ENCODE data around the gene SPRR2D.
"Not testable (repeated sequence)": the region's sequence is repeated elsewhere in the genome, so short reads cannot be mapped to it uniquely, and the experiment has no call there.

Gene SPRR2D

GRCh38 chr1:153040950-153041631, at the start of gene SPRR2D:
TSS of gene SPRR2D (minus strand) at chr1:153041120. CDS start at chr1:153040346, 774 bp downstream.
- no peak for DNase-seq

- no peak for DNase-seq
These were observed 46.7 kb upstream of the SPRR2D start for GRCh38 chr1:153087652-153088051.

- DNase-seq, result no peak
These were observed 40.8 kb upstream of the SPRR2D start for GRCh38 chr1:153081736-153082135.

DNA sequence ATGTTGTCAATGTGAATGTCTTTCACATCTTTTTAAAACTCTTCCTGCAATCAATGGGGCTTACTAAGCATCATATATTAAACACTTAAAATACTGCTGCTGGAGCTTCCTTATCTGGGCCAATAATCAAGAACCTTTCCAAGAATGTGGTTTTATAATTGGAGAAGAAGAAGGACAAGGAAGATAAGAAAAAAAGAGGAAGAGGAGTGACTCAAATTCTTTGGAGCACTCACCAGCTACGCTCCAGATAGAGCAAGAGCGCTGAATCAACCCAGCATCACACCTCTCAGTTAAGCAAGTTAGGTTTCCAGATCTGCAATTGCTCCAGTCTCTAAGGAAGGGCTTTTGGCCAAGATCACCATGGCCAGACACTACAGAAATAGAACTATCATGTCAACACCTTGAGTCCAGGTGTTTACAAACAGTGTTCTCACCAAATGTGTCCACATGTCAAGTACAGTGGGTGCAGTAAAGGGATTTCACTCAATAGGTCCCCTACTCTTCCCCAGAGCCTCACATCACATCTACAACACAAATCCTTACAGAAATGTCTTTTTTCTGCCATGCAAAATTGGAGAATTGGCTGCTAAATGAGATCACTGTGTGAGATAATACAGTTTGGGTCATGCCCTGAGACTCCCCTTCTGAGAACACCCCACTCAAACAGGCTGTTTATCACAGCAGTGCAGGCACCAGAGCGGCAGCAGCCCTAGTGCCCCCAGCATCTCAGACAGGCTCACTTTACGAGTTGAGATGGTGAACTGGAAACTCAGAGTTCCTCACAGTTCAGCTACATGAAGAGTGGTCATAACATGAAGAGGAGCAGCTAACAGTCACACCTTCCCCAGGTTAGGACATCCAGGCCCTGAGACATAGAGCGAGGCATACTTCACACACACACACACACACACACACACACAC, 32.1 kb upstream of the SPRR2D start:
- no peak for DNase-seq

GRCh38 chr1:153071511-153071910, 30.6 kb upstream of the SPRR2D start, which contains the start of gene SPRR2B:
TSS of gene SPRR2B (minus strand) at chr1:153071611. CDS start at chr1:153070839, 772 bp downstream.
- DNase-seq, result no peak

DNA sequence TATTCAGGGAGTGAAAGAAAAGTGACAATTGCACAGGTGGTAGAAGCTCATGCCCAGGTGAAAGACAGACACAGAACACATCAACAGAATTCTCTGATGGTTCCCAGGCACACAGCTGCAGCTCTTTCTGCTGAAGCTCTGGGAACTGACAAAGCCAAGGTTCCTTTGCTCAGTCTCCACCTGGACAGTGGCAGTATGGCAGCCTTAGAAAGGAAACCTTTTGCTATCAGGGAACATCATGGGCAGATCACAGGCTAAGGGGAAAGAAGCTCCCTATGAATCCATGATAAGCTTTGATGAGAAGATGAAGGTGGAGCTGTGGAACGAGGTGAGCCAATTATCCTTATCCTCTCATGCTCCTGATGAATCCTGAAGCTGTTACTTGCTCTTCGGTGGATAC, 29.3 kb upstream of the SPRR2D start:
- DNase-seq, result no peak

DNA sequence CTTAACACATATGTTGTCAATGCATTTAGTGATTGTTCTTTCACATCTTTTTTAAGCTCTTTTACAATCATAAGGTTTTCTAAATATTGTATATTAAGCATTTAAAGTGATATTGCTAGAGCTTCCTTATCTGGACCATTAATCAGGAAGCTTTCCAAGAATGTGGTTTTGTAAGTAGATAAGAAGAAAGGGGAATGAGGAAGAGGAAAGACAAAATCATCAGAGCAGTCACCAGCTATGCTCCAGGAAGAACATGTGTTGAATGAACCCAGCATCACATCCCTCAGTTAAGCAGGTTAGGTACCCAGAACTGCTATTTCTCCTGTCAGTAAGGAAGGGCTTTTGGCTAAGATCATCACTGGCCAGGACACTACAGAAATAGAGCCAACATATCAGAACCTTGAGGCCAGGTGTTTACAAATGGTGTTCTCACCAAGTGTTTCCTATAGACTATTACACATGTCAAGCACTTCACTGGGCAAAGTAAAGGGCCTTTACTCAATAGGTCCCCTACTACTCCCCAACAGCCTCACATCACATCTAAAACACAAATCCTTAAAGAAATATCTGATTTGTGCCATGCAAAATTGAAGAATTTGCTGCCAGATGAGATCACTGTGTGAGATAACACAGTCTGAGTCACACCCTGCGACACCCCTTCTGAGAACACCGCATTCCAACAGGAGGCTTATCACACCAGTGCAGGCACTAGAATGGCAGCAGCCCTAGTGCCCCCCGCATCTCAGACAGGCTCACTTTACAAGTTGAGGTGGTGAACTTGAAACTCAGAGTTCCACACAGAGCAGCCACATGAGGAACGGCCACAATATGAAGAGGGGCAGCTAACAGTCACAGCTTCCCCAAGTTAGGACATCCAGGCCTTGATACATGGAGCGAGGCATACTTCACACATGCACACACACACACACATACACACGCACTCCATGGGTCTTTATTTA, 18.2 kb upstream of the SPRR2D start:
- DNase-seq, result no peak

DNA sequence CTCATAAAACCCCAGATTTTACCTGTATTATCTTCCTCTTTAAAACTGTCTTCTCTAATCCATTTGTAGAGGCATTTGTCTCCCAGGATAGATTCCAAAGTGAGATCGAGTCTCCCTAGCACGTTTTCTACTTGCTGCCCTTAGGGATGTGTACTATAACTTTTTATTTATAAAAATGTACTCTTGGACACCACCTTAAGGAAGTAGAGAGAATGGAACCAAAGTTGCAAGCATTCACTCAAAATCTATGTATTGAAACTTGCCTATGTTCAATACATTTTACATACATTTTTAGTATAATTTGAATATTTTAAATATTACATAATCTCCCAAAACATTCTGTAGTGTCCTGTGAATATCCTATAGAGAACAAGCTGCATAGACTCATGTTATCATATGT, 17.2 kb upstream of the SPRR2D start:
- no peak for DNase-seq

DNA sequence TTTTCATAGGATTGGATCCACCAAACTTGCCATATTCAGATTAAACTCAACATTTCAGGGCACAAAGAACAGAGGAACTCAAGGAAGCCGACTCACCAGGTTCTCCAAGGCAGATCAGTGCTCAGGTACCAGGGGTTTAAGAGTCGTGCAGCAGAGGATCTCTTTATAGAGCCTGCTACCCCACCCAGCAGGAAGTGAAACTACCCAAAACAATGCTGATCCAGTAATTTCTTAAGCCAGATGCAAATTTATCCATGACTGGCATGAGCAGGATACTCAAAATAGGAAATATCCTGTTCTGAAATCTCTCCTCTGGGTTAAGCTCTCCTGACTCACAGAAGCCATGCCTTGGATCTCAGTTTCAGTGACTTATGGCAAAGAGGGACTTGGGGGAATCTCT, 16.5 kb upstream of the SPRR2D start, which contains the start of gene SPRR2A:
TSS of gene SPRR2A (minus strand) at position 138 of the 400 bp plus-strand sequence. CDS start 777 bp downstream, outside the sequence.
- DNase-seq, result peak; percentile 26

- DNase-seq, result not testable (repeated sequence)
These were observed 15.2 kb upstream of the SPRR2D start for GRCh38 chr1:153056111-153056510.

- no peak for DNase-seq
These were observed 8.3 kb upstream of the SPRR2D start for GRCh38 chr1:153049211-153049610.

GRCh38 chr1:153035211-153035610, 5.7 kb downstream of the SPRR2D start:
- no peak for DNase-seq

GRCh38 chr1:153032677-153033308, 8.1 kb downstream of the SPRR2D start:
- DNase-seq, result peak; percentile 12

GRCh38 chr1:153032073-153032472, 8.8 kb downstream of the SPRR2D start:
- DNase-seq, result no peak

GRCh38 chr1:153030895-153031294, 10.0 kb downstream of the SPRR2D start, which contains the start of gene SPRR1B:
TSS of gene SPRR1B (plus strand) at chr1:153031203. CDS start at chr1:153032346, 1,143 bp downstream.
- no peak for DNase-seq

DNA sequence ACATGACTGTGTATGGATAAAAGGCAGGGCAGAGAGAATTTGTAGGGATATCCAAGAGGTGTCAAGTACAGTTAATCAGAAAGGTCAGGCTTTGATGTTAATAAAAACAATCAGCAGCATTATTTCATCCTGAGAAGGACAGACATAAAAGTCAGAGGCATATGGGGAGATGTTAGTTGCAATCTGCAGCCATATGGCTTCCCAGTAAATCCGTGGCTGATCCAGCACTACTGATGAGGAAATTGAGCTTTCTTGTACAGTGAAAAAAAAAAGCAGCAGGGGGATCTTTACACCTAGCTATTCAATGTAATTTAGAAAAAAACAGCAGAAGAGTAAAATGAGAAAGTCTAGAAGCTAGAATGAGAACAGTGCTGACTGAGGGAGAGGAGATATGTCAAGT, 12.2 kb downstream of the SPRR2D start:
- DNase-seq, result no peak

GRCh38 chr1:153025797-153026196, 15.1 kb downstream of the SPRR2D start:
- no peak for DNase-seq

DNA sequence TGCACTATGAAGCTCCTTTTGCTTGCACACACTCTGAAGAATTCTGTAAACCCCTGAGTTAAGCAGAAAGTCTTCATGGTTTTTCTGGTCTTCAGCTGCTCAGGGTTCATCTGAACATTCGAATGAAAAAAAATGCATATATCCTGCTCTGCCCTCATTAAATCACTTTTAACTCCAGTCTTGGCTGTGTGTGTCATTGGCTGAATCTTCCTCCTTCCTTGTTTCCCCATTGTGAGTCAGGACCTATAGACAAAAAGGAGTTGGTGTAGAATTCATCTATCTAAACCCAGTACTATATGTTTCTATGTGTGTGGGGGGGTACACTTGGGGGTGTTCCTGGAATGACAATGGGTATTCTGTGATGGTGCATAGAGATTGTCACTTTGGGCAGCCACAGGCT, 16.5 kb downstream of the SPRR2D start:
- DNase-seq, result no peak

DNA sequence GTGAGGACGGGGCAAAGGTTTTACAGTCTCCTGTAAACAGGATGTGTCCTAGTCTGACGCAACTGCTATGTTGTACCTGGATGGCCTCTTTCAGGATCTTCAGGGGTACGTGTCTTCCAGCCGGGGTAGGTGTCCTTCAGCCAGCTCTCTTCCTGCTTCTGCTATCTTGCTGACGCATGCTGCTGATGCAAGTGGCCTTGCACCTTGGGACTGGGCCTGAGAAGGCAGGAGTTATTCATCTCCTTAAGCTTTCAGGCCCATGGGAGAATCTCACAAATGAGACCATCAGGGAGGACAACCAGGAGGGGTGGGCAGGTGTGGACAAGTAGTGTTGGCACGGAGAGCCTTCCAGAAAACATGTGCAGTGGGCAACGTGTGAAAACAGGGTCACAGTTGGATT, 17.8 kb downstream of the SPRR2D start:
- no peak for DNase-seq

DNA sequence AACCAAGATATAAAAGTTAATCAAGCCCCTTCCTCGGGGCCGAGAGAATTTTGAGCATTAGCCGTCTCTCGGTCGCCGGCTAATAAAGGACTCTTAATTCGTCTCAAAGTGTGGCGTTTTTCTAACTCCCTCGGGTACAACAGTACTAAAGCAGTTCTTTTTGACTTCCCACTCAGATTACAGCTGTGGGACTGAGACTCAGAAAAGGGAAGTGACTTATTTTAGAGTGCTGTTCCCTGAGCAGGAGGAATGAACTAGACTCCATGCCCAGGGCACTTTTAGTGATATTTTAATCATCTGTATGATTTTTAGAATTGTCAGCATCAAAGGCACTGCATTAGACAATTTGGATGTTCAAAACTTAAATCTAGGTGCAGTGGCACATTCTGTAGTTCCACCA, 18.6 kb downstream of the SPRR2D start:
- DNase-seq, result peak; percentile 11

GRCh38 chr1:153021829-153022228, 19.1 kb downstream of the SPRR2D start:
- not testable (repeated sequence) for DNase-seq

DNA sequence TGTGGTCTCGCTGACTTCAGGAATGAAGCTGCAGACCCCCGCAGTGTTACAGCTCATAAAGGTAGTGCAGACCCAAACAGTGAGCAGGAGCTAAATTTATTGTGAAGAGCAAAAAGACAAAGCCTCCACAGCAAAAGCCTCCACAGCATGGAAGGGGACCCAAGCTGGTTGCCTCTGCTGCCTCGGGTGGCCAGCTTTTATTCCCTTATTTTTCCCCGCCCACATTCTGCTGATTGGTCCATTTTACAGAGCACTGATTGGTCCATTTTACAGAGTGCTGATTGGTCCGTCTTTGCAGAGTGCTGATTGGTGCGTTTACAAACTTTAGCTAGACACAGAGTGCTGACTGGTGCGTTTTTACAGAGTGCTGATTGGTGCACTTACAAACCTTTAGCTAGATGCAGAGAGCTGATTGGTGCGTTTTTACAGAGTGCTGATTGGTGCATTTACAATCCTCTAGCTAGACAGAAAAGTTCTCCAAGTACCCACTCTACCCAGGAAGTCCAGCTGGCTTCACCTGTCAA, 29.6 kb downstream of the SPRR2D start:
- not testable (repeated sequence) for DNase-seq

All from RPMI8226 (cell line).